ENCODE results near the gene SLC12A3.
"Not testable (repeated sequence)": the region's sequence is repeated elsewhere in the genome, so short reads cannot be mapped to it uniquely, and the experiment has no call there.

GRCh38 chr16:56868766-56869165 is 3.8 kb downstream of the SLC12A3 start:
- TF ChIP-seq BHLHE40 (IDR thresholded peaks at IDR 0.05; ENCODE audit: borderline replicate concordance); FOXM1 (IDR thresholded peaks at IDR 0.05; ENCODE audit: borderline replicate concordance); LEF1 (IDR thresholded peaks at IDR 0.05; ENCODE audit: borderline replicate concordance); ARNT (IDR thresholded peaks at IDR 0.05); ELF4 (IDR thresholded peaks at IDR 0.05); FOXK2 (IDR thresholded peaks at IDR 0.05); CTBP1 (IDR thresholded peaks at IDR 0.05; ENCODE audit: borderline replicate concordance): not testable (repeated sequence)
